Measurements from ENCODE around the gene CCM2.

The CCM2 gene

DNA sequence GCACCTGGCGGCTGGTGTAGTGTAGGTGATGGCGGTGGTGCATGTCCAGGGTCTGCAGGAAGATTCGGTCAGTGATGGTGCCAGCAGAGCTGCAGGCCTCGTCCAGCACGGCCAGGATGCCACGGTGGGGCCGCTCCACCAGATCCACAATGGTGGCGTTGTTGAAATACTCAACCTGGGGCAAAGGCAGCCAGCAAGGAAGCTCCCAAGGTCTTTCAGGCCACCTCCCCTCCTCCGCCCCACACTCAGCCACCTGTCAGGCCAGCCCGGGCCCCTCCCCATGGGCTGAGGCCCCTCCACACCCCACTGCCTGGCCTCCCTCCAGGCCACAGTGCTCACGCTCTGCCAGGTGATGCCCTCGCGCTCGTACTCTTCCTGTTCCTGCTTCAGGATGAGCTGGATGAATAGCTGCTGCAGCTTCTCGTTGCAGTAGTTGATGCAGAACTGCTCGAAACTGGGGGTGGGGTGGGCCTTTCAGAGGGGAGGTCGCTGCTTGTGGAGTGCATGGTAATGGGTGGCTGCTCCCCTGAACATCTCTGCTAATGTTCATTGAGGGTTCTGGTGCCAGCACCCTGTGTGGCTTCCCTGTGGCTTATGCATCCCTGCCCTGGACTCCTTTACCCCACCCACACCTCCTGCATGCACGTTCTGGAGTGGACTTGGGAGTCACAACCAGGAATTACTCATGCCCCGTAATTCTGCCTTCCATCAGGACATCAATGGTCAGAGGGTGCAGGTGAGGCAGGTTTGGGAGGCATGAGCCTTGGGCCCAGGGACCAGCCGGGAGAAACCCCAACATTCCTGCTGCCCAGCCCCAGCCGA is 30.1 kb upstream of the CCM2 start:
- DNase-seq = no peak

DNA sequence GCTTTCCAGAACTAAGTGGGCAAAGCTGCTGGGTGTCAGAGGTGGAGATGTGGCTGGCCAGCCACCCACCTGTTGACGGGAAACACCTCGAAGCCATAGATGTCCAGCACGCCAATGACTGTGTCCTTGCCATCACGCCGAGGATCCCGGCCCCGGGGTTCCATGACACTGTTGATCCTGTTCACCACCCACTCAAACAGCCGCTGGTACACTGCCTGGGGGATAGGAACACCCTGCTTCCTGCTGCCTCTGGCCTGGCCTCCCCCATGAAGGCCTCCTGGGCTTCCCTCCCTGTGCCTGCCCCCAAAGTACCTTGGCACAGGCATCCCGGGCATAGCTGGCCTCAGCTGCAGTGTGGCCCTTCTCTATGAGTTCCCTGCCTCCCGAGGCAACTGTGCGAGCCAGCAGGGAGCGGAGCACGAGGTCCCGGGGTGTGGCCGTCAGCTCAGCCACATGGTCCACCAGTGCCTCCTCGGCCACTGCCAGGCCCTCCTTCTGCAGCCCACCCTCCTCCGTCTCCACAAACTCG is 29.4 kb upstream of the CCM2 start:
- no peak for DNase-seq

DNA sequence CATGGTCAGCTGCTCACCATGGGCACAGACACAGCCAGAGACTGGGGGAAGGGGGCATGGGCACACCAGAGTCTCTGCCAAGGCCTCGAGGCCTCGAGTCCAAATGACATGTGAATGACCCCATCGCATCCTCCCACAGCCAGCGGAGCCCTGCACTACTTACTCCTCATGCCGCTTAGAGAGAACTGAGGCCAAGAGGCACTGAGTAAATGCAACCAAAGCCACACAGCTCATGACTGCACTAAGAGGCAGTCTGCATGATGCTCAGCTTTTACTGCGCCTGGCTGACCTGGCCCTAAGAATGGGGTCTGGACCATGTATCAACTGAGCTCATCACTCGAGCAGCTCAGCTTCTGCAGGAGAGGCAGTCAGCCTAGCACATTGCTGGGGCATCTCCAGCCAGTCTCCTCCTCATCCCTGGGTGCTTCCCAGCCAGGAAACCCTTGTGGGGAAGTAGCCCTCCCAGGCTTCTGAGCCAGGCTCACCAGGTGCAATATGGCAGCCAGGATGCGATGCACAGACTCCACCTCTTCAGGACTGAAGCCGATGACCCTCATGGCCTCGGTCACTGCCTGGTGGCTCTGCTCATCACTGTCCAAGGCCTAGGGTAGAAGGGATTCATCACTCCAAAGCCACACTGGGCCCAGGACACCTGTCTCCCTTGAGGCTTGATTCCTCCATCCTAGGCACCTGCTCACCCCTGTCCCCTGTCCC is 28.7 kb upstream of the CCM2 start:
- DNase-seq = no peak

DNA sequence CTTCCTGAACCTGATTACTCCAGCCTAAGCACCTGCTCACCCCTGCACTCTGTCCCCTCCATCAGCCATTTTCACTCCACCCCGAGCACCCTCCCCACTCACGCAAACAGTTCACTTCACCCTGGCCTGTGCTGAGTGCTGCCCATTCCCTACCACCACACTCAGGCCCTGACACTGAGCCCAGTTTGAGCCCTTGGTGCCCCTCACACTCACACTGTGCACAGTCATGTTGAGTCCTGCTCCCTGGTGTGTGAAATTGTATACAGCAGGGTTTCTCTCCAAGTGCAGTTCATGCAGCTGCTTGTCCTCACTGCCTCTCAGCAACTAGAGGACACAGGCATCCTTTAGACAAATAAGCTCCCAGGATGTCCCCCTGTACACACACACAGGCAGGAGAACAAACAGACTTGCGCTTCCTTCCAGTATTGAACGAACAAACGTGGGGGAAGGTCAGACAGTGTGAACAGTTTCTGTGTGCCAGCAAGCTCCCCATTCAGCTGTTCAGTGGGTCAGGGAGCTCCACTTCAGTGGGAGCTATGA is 28.0 kb upstream of the CCM2 start:
- DNase-seq = no peak

DNA sequence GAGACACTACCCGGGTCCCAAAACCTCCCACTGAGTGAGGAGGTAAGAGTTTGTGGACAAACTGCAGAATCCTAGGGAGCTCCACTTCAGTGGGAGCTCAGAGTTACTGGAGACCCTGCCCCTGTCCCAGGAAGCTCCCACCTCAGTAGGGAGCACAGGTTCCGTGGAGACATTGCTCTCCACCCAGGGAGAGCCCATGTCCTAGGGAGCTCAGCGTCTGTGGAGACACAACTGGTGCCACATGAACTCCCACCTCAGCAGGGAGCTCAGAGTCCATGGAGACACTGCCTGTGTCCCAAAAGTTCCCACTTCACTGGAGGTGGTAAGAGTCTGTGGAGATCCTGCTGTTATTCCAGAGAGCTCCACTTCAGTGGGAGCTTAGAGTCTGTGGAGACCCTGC is 27.4 kb upstream of the CCM2 start:
- DNase-seq = no peak

DNA sequence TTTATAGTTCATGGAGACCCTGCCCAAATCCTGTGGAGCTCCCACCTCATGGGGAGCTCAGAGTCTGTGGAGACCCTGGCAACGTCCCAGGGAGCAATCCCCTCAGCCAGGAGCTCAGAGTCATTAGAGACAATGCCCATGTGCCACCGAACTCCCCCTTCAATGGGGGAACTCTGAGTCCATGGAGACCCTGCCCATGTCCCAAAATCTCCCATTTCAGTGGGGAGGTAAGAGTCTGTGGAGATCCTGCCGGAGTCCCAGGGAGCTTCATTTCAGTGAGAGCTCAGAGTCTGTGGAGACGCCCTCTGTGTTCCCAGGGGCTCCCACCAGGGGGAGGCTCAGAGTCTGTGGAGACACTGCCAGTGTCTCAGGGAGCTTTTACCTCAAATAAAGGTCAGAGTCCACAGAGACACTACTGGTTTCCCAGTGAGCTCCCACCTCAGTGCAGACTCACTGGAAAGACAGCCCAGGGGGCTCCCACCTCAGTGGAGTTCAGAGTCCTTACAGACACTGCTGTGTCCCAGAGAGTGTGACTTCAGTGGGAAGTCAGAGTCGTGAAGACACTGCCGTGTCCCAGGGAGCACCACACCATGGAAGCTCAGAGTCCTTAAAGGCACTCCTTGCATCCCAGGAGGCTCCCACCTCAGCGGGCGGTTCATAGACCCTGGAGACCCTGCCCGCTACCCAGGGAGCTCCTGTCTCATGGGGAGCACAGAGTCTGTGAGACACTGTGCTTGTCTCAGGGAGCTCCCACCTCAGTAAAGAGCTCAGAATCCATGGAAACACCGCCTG is 26.2 kb upstream of the CCM2 start:
- peak; percentile 56 for DNase-seq

DNA sequence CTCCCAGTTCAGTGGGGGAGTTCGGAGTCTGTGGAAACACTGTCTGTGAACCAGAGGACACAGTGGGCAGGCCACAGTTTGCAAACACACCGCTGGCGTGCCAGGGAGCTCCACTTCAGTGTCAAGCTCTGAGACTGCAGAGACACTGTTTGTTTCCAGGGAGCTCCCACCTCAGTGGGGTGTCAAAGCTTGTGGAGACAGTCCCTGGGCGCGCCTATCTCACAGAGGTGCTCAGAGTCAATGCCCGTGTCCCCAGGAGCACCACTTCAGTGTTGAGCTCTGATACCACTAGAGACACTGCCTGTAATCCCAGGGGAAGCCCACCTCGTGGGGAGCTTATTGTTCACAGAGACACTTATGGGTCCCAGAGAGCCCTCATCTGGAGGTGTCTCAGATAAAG is 25.5 kb upstream of the CCM2 start:
- no peak for DNase-seq

DNA sequence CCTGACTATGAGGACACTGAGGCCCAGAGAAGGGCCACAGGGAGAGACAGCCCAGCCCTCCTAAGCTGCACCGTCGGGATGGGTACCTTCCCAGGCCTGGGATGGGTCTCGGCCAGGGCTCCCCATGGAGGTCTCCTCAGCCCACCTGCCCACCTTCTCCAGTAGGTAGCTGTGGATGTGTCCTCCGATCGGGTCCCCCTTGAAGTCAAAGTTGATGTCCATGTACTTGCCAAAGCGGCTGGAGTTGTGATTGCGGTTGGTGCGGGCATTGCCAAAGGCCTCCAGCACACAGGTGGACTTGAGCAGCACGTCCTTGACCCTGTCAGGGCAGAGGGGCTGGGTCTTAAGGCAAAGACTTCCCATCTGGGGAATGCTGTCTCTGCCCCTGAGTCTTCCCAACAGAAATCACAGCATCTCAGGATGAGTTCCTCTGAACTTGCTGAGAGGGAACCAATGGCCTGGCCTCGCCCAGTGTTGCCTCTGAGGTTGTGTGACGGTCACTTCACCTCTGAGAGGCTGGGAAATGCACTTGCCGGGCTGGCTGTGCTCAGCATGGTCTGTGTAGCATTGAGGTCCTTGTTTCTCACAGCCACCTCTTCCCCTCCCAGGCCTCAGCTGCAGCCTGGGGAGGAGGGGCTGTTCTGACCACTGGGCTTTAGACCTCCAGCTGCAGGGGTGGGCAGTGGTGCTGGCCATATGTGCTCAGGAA is 24.5 kb upstream of the CCM2 start:
- no peak for DNase-seq

DNA sequence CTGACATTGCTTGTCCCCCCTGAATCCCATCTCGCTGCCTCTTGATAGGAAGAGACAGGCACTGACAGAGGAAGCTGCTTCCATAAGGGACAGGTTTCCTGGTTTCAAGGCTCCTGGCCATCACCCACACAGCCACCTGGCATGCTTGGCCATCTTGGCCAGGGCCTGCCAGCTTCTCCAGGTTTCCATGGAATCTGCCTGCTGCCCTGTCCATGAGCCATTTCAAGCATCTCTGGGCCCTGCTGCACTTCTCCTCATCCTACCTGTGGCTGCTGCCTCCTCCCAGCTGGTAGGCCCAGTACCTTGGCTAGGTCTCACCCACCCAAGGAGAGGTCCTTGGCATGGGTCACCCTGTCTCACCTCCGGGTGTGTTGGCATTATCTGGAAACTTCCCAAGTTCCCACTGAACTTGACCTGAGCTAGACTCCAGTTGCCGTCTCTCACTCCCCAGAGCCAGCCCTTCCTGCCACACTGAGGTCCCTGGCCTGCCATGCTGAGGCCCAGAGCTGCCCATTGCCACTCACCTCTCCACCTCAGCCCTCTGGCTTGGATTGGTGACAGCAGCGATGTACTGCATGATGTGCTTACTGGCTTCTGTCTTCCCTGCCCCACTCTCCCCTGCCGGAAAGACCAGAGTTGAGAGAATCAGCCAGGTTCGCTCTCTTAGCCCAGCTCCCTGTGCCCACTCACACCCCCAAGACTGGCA is 23.8 kb upstream of the CCM2 start:
- DNase-seq = no peak

DNA sequence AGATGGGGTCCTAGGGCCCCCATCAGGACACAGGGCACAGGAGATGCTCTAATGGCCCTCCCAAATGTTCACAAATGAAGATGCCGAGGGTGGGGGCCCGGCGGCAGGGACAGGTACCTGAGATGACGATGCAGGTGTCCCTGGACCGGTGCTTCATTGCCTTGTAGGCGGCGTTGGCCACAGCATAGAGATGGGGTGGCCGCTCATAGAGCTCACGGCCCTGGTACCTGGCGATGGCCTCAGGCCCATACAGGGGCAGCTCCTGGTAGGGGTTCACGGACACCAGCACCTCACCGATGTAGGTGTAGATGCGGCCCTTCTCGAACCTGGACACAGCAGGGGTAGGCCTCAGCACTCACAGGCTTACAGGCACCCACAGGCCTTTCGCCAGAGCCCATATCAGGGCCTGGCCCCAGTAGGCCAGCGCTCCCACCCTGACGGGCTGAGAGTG is 23.2 kb upstream of the CCM2 start:
- no peak for DNase-seq

DNA sequence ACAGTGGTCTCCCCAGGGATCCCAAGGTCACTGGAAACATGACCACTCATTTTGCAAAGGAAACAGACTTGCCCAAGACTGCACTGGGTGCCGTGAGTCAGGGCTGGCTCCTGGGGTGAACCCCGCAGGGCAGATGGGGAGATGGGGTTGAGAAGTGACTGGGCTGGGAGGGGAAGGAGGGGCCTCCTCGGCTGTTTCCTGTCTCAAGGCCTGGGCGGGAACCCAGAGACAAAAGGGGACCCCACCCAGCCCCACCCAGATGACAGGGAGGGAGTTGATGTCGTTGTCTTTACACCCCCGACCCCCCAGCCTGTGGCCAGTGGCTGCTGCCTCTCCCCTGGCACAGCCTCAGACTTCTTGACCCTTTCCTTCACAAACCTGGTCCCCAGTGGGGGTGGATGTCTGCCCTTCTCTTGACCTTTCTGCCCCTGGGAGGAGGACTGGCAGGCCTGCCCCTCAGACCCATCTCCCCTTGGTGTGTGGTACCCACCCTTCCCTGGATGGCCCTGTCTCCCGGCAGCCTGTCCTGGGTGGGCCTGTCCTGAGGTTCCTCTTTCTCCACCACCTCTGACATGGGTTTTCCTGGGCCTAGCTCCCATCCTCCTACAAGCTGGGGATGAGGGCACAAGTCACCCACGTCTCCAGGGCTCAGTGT is 22.6 kb upstream of the CCM2 start:
- no peak for DNase-seq

DNA sequence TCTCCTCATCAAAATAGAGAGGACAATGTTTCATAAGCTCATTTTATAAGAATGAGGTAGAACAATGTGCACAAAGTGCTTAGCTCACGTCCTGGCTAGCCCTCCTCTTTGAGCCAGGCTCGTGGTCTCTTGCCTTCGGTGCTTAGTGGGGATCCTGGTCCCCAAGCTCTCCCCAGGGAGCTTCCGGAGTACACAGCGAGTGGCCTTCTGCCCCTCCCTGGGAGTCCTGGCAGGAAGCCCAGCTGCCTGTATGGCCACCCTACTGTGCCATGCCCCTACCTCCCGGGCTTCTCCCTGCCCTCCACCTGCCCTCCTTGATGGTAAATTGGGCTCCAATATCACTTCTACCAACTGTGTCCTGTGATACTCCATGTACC is 22.1 kb upstream of the CCM2 start:
- DNase-seq = no peak

DNA sequence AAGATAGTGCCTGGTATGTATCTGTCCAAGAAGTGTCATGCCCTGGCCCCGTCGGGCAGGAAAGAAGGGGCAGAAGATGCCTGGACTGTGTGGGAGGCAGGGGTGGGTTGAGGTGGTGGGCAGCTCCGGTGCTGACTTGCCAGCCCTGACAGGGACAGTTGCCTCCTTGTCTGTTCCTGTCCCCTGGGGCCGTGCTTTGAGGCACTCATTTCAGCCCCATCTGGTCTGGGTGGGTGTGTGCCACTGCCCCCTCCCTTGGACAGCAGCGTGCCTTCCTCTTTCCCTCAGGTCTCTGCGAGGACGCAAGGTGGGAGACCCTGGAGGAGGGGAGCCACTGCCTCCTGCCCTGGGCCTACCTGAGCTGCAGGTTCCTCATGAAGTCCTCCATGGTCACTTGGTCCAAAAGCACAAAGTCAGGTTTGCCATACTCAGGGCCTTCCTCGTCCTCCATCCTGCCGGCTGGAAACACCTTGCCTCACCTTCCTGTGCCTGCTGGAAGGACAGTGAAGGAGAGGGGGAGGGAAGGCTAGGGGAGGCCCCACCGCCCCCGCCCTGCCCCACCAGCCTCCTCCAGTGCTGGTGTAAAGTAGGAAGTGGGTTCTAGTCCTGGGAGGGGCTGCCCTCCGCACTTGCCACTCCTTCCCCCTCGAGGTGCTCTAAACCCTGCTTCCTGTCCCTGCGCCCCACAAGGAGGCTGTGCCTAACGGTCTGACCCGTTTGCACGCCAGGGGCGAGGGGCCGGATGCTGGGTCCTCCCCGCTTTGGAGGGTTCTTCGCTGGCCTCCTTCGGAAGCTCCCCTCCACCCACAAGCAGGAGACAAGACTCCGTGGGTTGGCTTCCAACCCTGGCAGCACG is 21.3 kb upstream of the CCM2 start, which contains the start of gene MYO1G:
Gene MYO1G (minus strand): TSS at position 505 of the 856 bp plus-strand sequence. CDS start 54 bp downstream, at position 451.
- no peak for DNase-seq

DNA sequence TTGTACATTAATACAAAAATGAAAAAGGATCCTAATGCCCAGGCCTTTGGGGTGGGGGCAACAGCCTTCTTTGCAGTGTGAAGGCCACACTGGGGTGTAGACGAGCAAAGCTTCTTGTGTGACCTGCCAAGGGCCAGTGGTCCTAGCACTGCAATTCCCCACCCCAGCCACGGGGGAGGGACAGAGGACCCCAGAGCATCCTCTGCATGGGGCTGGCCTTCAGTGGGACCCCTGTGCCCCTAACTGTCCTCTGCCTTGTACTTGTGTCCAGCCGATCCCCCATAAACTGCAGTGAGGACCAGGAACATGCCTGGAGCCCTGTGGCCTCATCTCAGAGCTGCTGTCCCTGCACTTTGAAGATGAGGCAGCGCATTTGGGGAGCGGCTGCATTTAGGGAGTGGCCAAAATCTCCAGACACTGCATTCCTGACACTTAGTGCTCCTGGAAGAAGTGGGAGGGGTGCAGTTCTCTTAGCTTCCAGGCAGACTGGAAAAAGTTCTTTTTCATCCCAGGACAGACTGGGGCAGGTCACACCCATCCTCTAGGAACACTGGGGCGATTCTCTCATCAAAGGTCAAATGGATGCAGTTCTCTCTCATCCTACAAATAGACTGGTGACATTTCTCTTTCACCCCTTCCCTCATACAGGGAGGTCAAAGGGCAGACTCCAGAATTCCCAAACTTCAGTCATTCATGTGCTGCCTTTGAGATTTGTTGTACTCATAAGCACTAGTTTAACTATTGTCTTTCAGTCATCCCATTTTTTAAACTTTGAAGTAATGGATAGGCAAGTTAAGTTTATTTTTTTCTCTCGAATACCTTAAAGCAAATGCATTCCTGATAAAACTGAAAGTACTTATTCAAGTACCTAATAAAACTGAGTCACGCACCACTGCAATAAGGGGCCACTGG is 20.3 kb upstream of the CCM2 start:
- DNase-seq = no peak

DNA sequence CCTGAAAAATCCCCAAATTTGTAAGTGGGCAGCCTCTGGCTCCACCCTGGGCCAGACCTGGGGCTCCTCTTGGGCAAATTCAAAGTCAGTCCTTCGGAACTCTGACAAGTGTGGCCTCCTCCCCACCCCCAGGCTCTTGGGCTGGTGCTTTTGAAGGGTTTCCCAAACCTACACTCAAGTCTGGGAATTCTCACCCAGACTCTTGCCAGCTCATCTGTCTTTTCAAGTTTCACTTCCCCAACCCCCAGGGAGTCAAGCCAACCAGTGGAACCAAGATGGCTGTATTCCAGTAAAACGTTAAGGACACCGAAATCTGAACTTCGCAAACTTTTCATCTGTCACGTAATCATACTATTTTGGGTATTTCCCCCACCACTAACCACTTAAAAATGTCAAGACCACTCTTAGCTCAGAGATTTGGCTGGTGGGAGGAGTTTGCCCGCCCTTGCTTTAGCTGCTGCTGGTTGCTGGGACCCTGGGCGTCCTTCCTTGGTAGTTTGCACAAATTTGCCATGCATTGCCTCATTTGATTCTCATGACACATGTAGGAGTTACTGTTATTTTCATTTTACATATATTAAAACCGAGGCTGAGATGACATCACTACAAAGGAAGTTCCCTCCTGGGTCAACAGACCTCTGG is 19.5 kb upstream of the CCM2 start:
- no peak for DNase-seq

DNA sequence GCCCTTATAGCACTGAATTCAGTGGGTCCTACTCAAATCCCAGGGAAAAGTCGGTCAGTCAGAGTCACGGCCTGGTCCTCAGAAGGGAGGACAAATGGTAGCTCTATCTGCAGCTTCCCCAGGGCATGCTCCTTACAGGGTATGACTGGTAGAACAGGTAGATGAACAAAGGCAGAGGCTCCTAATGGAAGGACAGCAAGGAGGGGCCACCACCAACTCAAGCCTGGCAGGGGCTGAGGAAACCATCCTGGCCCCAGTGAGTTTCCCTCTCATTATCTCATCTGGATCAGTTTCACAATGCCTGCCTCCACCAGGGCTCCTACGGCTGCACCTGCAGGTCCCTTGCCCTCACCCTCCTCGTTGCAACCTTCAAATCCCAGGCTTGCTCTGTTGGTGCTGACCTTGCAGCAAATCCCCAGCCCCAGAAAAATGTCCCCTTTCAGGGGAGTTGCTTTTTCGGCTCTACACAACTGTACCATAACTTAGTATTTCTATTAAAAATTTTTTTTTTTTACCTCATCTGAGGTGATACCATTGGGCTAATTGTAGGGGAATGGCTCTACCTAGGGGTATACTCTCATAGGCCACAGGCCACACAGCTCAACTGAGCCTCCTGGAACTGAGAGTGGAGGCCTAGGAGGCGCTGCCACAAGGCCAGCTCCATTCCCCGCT is 18.8 kb upstream of the CCM2 start:
- no peak for DNase-seq

DNA sequence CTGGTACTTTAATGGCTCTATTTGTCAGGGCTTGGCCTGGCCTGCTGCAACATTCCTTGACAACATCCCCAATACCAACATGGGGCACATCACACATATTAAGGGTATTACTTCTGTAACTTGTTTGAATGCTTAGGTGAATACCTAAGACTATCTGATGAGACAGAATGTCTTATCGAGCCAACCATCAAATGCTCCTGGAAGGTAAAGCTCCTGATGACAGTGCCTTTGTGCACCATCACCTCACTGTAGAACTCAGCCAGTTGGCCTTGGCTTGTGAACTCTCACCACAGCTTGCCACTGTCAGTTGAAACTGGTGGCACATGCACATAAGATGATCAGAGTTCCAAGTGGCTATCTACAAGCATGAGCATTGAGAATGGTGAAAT is 17.5 kb upstream of the CCM2 start:
- DNase-seq = no peak

DNA sequence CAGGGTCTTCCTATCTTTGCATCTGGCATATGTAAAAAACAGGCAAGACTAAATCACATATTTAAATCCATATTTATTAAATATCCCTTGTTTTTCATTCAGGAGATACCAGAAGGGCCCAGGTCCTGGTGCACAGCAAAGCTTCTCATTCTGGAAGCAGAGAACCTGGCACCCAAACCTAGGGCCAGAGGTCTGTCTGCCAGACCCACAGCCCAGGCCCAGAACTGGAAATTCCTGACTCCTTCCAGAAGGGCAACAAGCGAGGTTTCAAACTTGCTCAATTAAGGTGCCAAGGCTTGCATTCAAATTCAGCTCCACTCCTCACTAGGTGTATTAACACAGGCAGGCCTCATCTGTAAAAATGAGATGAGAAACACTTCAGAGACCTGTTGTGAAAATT is 17.0 kb upstream of the CCM2 start:
- no peak for DNase-seq
